Germinal center (tissue), 1 donor: ENCODE results near the gene SPATA32.
"Not testable (repeated sequence)": the region's sequence is repeated elsewhere in the genome, so short reads cannot be mapped to it uniquely, and the experiment has no call there.

Experiments used
- DNase-seq: peaks from one replicate; pipeline ENCODE4 v3.0.0; 2012; ENCODE audit warnings: mixed read lengths, low spot score

The SPATA32 gene

GRCh38 chr17:45261577-45262515 is at the start of gene SPATA32:
TSS of gene SPATA32 (minus strand) at chr17:45262094. CDS start at chr17:45262016, 78 bp downstream.
- DNase-seq: peak; percentile 66

- no peak for DNase-seq
These were observed 49.5 kb upstream of the SPATA32 start for GRCh38 chr17:45311401-45311759.

GRCh38 chr17:45310380-45311324 is 48.8 kb upstream of the SPATA32 start:
- no peak for DNase-seq

- DNase-seq: no peak
These were observed 47.5 kb upstream of the SPATA32 start for GRCh38 chr17:45309400-45309799.

- no peak for DNase-seq
These were observed 46.9 kb upstream of the SPATA32 start for GRCh38 chr17:45308840-45309239.

GRCh38 chr17:45308016-45308365 is 46.1 kb upstream of the SPATA32 start:
- no peak for DNase-seq

GRCh38 chr17:45307290-45308015 is 45.6 kb upstream of the SPATA32 start:
- DNase-seq: peak; percentile 68

- no peak for DNase-seq
These were observed 44.7 kb upstream of the SPATA32 start for GRCh38 chr17:45306623-45307022.

GRCh38 chr17:45306094-45306493 is 44.2 kb upstream of the SPATA32 start:
- DNase-seq: no peak

GRCh38 chr17:45305530-45306087 is 43.7 kb upstream of the SPATA32 start:
- no peak for DNase-seq

GRCh38 chr17:45302649-45303173 is 40.8 kb upstream of the SPATA32 start:
- peak; percentile 51 for DNase-seq

- not testable (repeated sequence) for DNase-seq
These were observed 40.3 kb upstream of the SPATA32 start for GRCh38 chr17:45302220-45302619.

- no peak for DNase-seq
These were observed 39.8 kb upstream of the SPATA32 start for GRCh38 chr17:45301674-45302073.

GRCh38 chr17:45300060-45300751 is 38.3 kb upstream of the SPATA32 start:
- DNase-seq: no peak

GRCh38 chr17:45299361-45299760 is 37.5 kb upstream of the SPATA32 start:
- DNase-seq: no peak

- DNase-seq: no peak
These were observed 36.8 kb upstream of the SPATA32 start for GRCh38 chr17:45298546-45299285.

GRCh38 chr17:45296833-45297124 is 34.9 kb upstream of the SPATA32 start:
- no peak for DNase-seq

GRCh38 chr17:45296003-45296832 is 34.3 kb upstream of the SPATA32 start:
- peak; percentile 74 for DNase-seq

GRCh38 chr17:45294506-45294905 is 32.6 kb upstream of the SPATA32 start:
- no peak for DNase-seq
